Activated CD8-positive, alpha-beta memory T cell treated with anti-CD3 and anti-CD28 coated beads for 24 hours (primary cell): ENCODE measurements around the gene ZRANB3.
"Not testable (repeated sequence)": the region's sequence is repeated elsewhere in the genome, so short reads cannot be mapped to it uniquely, and the experiment has no call there.

Experiments
- DNase-seq: peaks from one replicate; pipeline ENCODE4 v3.0.0-alpha.2; 2020

ZRANB3 gene

GRCh38 chr2:135169900-135170753 is 360.9 kb downstream of the ZRANB3 start:
- no peak for DNase-seq

- no peak for DNase-seq
Observed at GRCh38 chr2:135168204-135168856, 362.7 kb downstream of the ZRANB3 start.

GRCh38 chr2:135167273-135167672 is 363.7 kb downstream of the ZRANB3 start:
- no peak for DNase-seq

- no peak for DNase-seq
Observed at GRCh38 chr2:135164431-135164830, 366.6 kb downstream of the ZRANB3 start.

- no peak for DNase-seq
Observed at GRCh38 chr2:135163901-135164300, 367.1 kb downstream of the ZRANB3 start.

GRCh38 chr2:135163306-135163705 is 367.7 kb downstream of the ZRANB3 start:
- DNase-seq, result no peak

- no peak for DNase-seq
Observed at GRCh38 chr2:135162786-135163185, 368.2 kb downstream of the ZRANB3 start.

GRCh38 chr2:135162377-135162776 is 368.6 kb downstream of the ZRANB3 start:
- DNase-seq, result no peak

GRCh38 chr2:135159191-135159590 is 371.8 kb downstream of the ZRANB3 start:
- no peak for DNase-seq

GRCh38 chr2:135157856-135158255 is 373.2 kb downstream of the ZRANB3 start:
- no peak for DNase-seq

GRCh38 chr2:135154962-135155361 is 376.1 kb downstream of the ZRANB3 start:
- DNase-seq, result no peak

GRCh38 chr2:135152361-135152760 is 378.7 kb downstream of the ZRANB3 start:
- DNase-seq, result no peak

GRCh38 chr2:135151615-135152014 is 379.4 kb downstream of the ZRANB3 start:
- no peak for DNase-seq

GRCh38 chr2:135150725-135151124 is 380.3 kb downstream of the ZRANB3 start:
- no peak for DNase-seq

GRCh38 chr2:135149251-135149650 is 381.8 kb downstream of the ZRANB3 start:
- no peak for DNase-seq

GRCh38 chr2:135144343-135144742 is 386.7 kb downstream of the ZRANB3 start:
- no peak for DNase-seq

GRCh38 chr2:135142323-135142722 is 388.7 kb downstream of the ZRANB3 start:
- DNase-seq, result no peak

GRCh38 chr2:135140606-135141005 is 390.4 kb downstream of the ZRANB3 start:
- no peak for DNase-seq

- no peak for DNase-seq
Observed at GRCh38 chr2:135132314-135132713, 398.7 kb downstream of the ZRANB3 start.

GRCh38 chr2:135130751-135131150 is 400.3 kb downstream of the ZRANB3 start:
- DNase-seq, result no peak

- DNase-seq, result no peak
Observed at GRCh38 chr2:135125940-135126339, 405.1 kb downstream of the ZRANB3 start.

- no peak for DNase-seq
Observed at GRCh38 chr2:135124924-135125886, 405.8 kb downstream of the ZRANB3 start.

GRCh38 chr2:135121658-135122039 is 409.4 kb downstream of the ZRANB3 start:
- DNase-seq, result not testable (repeated sequence)
